ENCODE data around the gene ING5.

- TF ChIP-seq POLR2AphosphoS5 (IDR thresholded peaks at IDR 0.05) = no peak
- no peak for TF ChIP-seq POLR2A (IDR thresholded peaks at IDR 0.05)
Observed at GRCh38 chr2:241739651-241740050, 37.8 kb downstream of the ING5 start.

Data from spleen (tissue), 3 donors.